A549 treated with dexamethasone at 1 μM for 4 hours (cell line): ENCODE data around the gene BCCIP. TPM values are rescaled to one million over a fixed set of nuclear protein-coding genes. Genes with fewer than 3 reads are reported as not detected.

Source experiments
- total RNA-seq: library from RNA; stranded (reverse); fragments of 200-300 nt; extraction: Qiagen RNA extraction; gene quantifications from 5 replicates; pipeline ENCODE4 v1.2.3, GENCODE V29; 2022

BCCIP gene
- 96.4 to 134 TPM (median 110 TPM) in 5 replicates for total RNA-seq

GRCh38 chr10:125822878-125823662, at the start of gene BCCIP, which contains the start of gene UROS:
Gene BCCIP, plus strand, starts transcription at chr10:125823546. Its CDS starts 12 bp downstream, at chr10:125823558.
Gene UROS, minus strand, starts transcription at chr10:125823258. Its CDS starts 6,759 bp downstream, at chr10:125816499.

GRCh38 chr10:125775491-125776106, 47.7 kb upstream of the BCCIP start, which contains the start of gene MMP21:
Gene MMP21, minus strand, starts transcription at chr10:125775821. Its CDS starts 0 bp downstream, at chr10:125775821.

GRCh38 chr10:125881192-125881591, 57.8 kb downstream of the BCCIP start, which contains the start of gene DHX32:
Gene DHX32, minus strand, starts transcription at chr10:125881292. Its CDS starts 468 bp downstream, at chr10:125880824.

Other genes with a start within 250 kb of the BCCIP start
- gene TEX36, start 140.4 kb upstream of the BCCIP start, total RNA-seq, result not detected in 5 replicates
- 10.2 to 17.6 TPM (median 16.2 TPM) in 5 replicates for gene EDRF1, start 103.8 kb upstream of the BCCIP start, total RNA-seq
- gene MMP21, start 47.7 kb upstream of the BCCIP start, total RNA-seq, result not detected in 5 replicates
- gene UROS, start 288 bp upstream of the BCCIP start, total RNA-seq, result 55.1 to 58.5 TPM (median 57.8 TPM) in 5 replicates
- 25.8 to 34.8 TPM (median 31.9 TPM) in 5 replicates for gene DHX32, start 57.7 kb downstream of the BCCIP start, total RNA-seq
- gene FANK1, start 73.0 kb downstream of the BCCIP start, total RNA-seq, result 1.9 to 3.2 TPM (median 2.4 TPM) in 5 replicates